Type B pancreatic cell (in vitro differentiated cells): Measurements from ENCODE around the gene POLR3A. TPM values are rescaled to one million over a fixed set of nuclear protein-coding genes. Genes with fewer than 3 reads are reported as not detected.

ENCODE experiments used
- DNase-seq: peaks from one replicate; pipeline ENCODE4 v3.0.0; 2021; ENCODE audit warnings: mixed read lengths; ENCODE audit not compliant: unreplicated experiment; ENCODE audit errors: extremely low spot score
- H3K27ac Mint-ChIP-seq: 2 replicates; pipeline ENCODE4 v1.8.0; 2021; ENCODE audit warnings: mild to moderate bottlenecking, mixed read lengths
- H3K27me3 Mint-ChIP-seq: 2 replicates; pipeline ENCODE4 v1.8.0; 2021; ENCODE audit warnings: mixed read lengths
- H3K36me3 Mint-ChIP-seq: 2 replicates; pipeline ENCODE4 v1.8.0; 2021; ENCODE audit warnings: mixed read lengths
- H3K4me1 Mint-ChIP-seq: one replicate; pipeline ENCODE4 v1.8.0; 2021; ENCODE audit warnings: mixed read lengths; ENCODE audit not compliant: unreplicated experiment
- H3K4me3 Mint-ChIP-seq: 2 replicates; pipeline ENCODE4 v1.8.0; 2021; ENCODE audit warnings: mild to moderate bottlenecking, mixed read lengths
- H3K9me3 Mint-ChIP-seq: 2 replicates; pipeline ENCODE4 v1.8.0; 2021; ENCODE audit warnings: mixed read lengths
- CTCF ChIP-seq: fragments of 200-600 bp; sonication (generic); conservative IDR thresholded peaks from 2 replicates; pipeline ENCODE4 v1.5.0; 2021; ENCODE audit warnings: antibody characterized with exemption, mild to moderate bottlenecking
- total RNA-seq: library from RNA; stranded (reverse); gene quantifications from 2 replicates; pipeline ENCODE4 v1.2.1, GENCODE V29; 2021; ENCODE audit warnings: low replicate concordance

The POLR3A gene
- total RNA-seq, 1 donor from 2014 or later, result 23.8 TPM

- H3K27ac Mint-ChIP-seq, result no peak overlapping the region
- no peaks in the 10 kb centered on the region for H3K27me3 Mint-ChIP-seq
- H3K36me3 Mint-ChIP-seq, result no peaks in the 10 kb centered on the region
- no peak overlapping the region for H3K4me3 Mint-ChIP-seq
- peaks cover 5% of the 10 kb centered on the region for H3K9me3 Mint-ChIP-seq
- DNase-seq, result no peak
- peaks cover 35% of the 10 kb centered on the region for H3K4me1 Mint-ChIP-seq
- no peak for TF ChIP-seq CTCF
Observed at GRCh38 chr10:77941790-77942189, 87.5 kb downstream of the POLR3A start.

DNA sequence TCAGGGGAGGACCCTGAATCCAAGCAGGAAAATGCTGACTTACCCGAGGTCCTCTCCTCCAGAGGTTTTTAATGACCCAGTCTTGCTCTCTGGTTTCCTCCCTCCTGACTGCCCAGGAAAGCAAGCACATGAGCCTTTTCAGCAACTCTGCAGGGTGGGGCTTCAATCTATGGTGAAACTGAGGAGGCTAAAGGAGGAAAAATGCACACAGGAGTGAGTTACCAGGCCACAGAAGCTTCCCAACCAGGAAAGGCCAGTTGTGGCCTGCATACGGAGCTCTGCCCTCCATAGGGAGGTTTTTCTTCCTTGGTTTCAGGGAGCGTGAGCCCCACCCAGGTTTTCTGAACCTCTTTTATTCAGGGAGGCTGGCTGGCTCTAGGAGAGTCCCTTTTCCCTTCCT, 88.7 kb downstream of the POLR3A start:
- Mint-ChIP-seq H3K9me3 (peaks cover 5% of the 10 kb centered on the region), H3K27ac (no peak overlapping the region)

GRCh38 chr10:77940225-77940624, 89.1 kb downstream of the POLR3A start:
- no peak for TF ChIP-seq CTCF
- no peak overlapping the region for H3K27ac Mint-ChIP-seq
- H3K4me1 Mint-ChIP-seq, result peaks cover 47% of the 10 kb centered on the region
- no peaks in the 10 kb centered on the region for H3K27me3 Mint-ChIP-seq
- no peaks in the 10 kb centered on the region for H3K36me3 Mint-ChIP-seq
- no peak for DNase-seq
- no peak overlapping the region for H3K4me3 Mint-ChIP-seq
- H3K9me3 Mint-ChIP-seq, result peaks cover 5% of the 10 kb centered on the region

More for the DNA sequence above, 88.7 kb downstream of the POLR3A start:
- Mint-ChIP-seq H3K4me1 (peaks cover 43% of the 10 kb centered on the region), H3K36me3 (no peaks in the 10 kb centered on the region), H3K4me3 (no peak overlapping the region), H3K27me3 (no peaks in the 10 kb centered on the region)
- no peak for DNase-seq
- TF ChIP-seq CTCF, result no peak

DNA sequence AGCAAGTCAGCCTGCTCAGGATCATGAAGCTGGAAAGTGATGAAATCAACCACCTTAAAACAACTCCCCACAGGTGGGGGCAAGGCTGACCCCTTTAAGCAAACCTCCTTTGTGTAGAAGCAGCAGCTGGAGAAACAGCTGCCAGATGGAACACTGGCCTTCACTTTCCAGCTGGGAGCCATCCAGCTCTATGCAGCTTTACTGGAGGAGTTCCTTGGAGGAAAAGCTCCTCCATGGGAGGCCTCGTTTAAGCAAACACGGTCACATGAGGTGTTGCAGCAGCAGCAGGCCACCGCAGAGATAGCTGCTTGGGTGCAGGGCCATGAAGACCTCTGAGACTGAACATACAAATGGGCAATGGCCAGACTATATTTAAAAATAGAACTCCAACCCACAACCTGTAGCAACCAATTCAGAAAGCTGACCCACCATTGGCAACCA, 89.7 kb downstream of the POLR3A start:
- H3K36me3 Mint-ChIP-seq, result no peaks in the 10 kb centered on the region
- H3K4me1 Mint-ChIP-seq, result peaks cover 46% of the 10 kb centered on the region
- no peak overlapping the region for H3K4me3 Mint-ChIP-seq
- no peak for TF ChIP-seq CTCF
- no peak for DNase-seq
- H3K9me3 Mint-ChIP-seq, result peaks cover 5% of the 10 kb centered on the region
- no peak overlapping the region for H3K27ac Mint-ChIP-seq
- no peaks in the 10 kb centered on the region for H3K27me3 Mint-ChIP-seq

GRCh38 chr10:77936697-77937567, 92.4 kb downstream of the POLR3A start:
- Mint-ChIP-seq H3K36me3 (no peaks in the 10 kb centered on the region), H3K27ac (no peak overlapping the region), H3K27me3 (no peaks in the 10 kb centered on the region), H3K4me1 (peaks cover 40% of the 10 kb centered on the region), H3K9me3 (no peaks in the 10 kb centered on the region), H3K4me3 (peak overlapping the region; percentile 23)
- no peak for TF ChIP-seq CTCF
- DNase-seq, result no peak
